RWPE1 (cell line): ENCODE measurements around the gene SLC6A3.

Experiments used
- CTCF ChIA-PET: fragments of 350-600 bp; sonication (Branson Sonifier 250); formaldehyde crosslinking; extraction: SDS; loops from one replicate; lab custom pipeline; 2021; lab: Yijun Ruan, JAX
- POLR2A ChIA-PET: fragments of 400-600 bp; formaldehyde crosslinking; extraction: SDS; loops from one replicate; lab custom pipeline; 2020; ENCODE audit warnings: antibody characterized with exemption; ENCODE audit not compliant: low non-redundant PET; lab: Yijun Ruan, JAX
- DNase-seq: peaks from one replicate; pipeline ENCODE4 v3.0.0; 2012; ENCODE audit warnings: low spot score
- H3K27ac ChIP-seq: fragments of 450-650 bp; 2 replicates; pipeline ENCODE4 v1.5.1; 2017
- TF ChIP-seq, protein P1 (sequence below): fragments of 450-650 bp; conservative IDR thresholded peaks from 2 replicates; pipeline ENCODE4 v1.5.1; 2017; ENCODE audit warnings: low read depth, mild to moderate bottlenecking

SLC6A3 gene

GRCh38 chr5:1445313-1445688 is at the start of gene SLC6A3:
SLC6A3 (minus strand) TSS chr5:1445440; CDS start chr5:1443197, 2,243 bp downstream.
- CTCF ChIA-PET, result no interaction called here
- POLR2A ChIA-PET, result no interaction called here
- TF ChIP-seq, protein P1, sequence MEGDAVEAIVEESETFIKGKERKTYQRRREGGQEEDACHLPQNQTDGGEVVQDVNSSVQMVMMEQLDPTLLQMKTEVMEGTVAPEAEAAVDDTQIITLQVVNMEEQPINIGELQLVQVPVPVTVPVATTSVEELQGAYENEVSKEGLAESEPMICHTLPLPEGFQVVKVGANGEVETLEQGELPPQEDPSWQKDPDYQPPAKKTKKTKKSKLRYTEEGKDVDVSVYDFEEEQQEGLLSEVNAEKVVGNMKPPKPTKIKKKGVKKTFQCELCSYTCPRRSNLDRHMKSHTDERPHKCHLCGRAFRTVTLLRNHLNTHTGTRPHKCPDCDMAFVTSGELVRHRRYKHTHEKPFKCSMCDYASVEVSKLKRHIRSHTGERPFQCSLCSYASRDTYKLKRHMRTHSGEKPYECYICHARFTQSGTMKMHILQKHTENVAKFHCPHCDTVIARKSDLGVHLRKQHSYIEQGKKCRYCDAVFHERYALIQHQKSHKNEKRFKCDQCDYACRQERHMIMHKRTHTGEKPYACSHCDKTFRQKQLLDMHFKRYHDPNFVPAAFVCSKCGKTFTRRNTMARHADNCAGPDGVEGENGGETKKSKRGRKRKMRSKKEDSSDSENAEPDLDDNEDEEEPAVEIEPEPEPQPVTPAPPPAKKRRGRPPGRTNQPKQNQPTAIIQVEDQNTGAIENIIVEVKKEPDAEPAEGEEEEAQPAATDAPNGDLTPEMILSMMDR, result no peak
- DNase-seq, result no peak
- no peak within 1 kb of the TSS for H3K27ac ChIP-seq

DNA sequence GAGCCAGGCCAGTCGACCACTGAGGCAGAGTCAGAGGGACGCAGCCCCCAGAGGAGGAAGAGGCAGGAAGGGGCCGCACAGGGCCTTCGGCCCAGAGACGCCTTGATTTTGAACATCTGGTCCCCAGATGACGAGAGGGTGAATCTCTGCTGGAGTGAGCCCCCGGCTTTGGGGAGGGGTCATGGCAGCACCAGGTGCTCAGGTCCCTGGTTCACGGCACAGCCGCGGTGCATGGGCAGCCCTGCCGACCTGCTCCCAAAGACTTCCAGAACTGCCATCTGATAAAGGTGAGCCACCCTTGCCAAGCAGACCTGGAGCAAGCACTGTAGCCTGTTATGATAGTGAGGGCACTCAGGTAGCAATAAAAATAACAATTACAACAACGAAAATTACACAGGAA is 48.7 kb upstream of the SLC6A3 start:
- POLR2A ChIA-PET, result no interaction called here
- H3K27ac ChIP-seq, result no peak overlapping the region
- no peak for DNase-seq
- TF ChIP-seq, protein P1, result no peak
- CTCF ChIA-PET, result no interaction called here

DNA sequence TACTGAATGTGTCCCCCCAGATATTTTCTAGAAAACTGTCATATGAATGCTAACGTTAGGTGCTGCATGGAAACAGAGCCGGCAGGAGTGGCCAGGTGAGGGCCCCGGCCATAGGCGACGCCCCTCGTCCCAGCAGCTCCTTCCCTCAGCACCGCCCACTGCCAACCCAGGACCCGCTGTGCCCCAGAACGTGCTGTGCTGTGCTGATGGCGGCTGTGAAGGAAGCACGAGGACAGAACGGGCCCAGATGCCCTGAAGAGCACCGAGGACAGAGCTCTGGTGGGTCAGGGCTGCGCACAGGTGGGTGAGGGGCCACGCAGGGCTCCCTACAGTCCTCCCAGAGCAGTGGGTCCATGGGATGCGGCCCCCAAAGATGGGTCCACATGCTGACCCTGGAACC is 48.2 kb upstream of the SLC6A3 start:
- ChIA-PET CTCF (interaction anchor here (1.5 kb wide), 1 partner anchor 152 kb away, joined by 5 read pairs; no protein-coding TSS in a partner anchor), POLR2A (no interaction called here)
- no peak for DNase-seq
- H3K27ac ChIP-seq, result 0 out of 2 replicates have a peak overlapping the region, but pooled peaks have one; percentile 5
- TF ChIP-seq, protein P1, result no peak

GRCh38 chr5:1492757-1493156 is 47.5 kb upstream of the SLC6A3 start:
- 0 out of 2 replicates have a peak overlapping the region, but pooled peaks have one; percentile 5 for H3K27ac ChIP-seq
- no peak for DNase-seq
- POLR2A ChIA-PET, result no interaction called here
- CTCF ChIA-PET, result interaction anchor here (1.5 kb wide), 1 partner anchor 152 kb away, joined by 5 read pairs; no protein-coding TSS in a partner anchor
- TF ChIP-seq, protein P1, result no peak

DNA sequence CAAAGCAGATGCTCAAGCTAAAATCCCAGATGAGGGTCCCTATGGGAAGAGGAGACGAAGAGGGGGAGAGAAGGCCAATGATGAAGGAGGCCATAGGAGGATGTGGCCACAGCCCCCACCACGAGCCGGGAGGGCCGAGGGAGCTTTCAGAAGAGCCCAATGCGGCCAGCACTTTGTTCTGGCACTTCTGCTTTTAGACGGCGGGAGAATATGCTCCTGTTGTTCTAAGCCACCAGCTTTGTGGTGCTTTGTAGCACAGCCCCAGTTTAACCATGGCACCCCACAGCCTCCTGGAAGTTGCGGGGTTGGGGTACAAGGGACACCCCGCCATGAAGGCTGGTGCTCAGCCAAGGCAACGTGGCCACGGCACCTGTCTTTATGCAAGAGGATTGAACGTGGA is 45.1 kb upstream of the SLC6A3 start:
- ChIA-PET CTCF (no interaction called here), POLR2A (no interaction called here)
- TF ChIP-seq, protein P1, result no peak
- no peak for DNase-seq
- H3K27ac ChIP-seq, result peak overlapping the region; percentile 17; the same call in 1 of the 2 replicates

DNA sequence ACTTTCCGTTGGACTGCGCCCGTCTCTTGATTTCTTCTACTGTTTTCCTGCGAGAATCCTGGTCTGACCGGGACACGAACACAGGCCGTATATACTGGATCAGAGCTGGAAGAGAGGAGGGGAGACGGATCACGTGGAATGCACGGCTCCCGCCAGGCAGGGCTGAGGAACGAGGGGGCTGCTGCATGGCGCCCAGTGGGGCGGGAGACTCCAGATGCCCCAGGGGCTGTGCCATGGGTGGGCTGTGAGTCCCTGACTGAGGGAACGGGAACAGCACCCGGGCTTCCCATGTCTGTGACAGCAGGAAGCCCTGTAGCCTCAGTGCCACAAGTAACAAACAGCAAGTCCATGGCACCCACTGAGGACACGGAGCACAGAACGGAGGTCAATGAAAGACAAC is 44.5 kb upstream of the SLC6A3 start:
- TF ChIP-seq, protein P1, result no peak
- DNase-seq, result no peak
- ChIA-PET POLR2A (no interaction called here), CTCF (no interaction called here)
- peak overlapping the region; percentile 17 for H3K27ac ChIP-seq
